Activated CD4-positive, CD25-positive, alpha-beta regulatory T cell treated with anti-CD3 and anti-CD28 coated beads, Interleukin-2, amount 50 U/mL, for 16 hours (primary cell): Measurements from ENCODE around the gene CTNNA3.

Experiments used
- DNase-seq: peaks from one replicate; pipeline ENCODE4 v3.0.0-alpha.2; 2020; ENCODE audit warnings: low read depth, low spot score

Gene CTNNA3

GRCh38 chr10:67665491-67665890 is 30.5 kb downstream of the CTNNA3 start:
- no peak for DNase-seq

GRCh38 chr10:67664942-67665341 is 31.1 kb downstream of the CTNNA3 start:
- DNase-seq = no peak

DNA sequence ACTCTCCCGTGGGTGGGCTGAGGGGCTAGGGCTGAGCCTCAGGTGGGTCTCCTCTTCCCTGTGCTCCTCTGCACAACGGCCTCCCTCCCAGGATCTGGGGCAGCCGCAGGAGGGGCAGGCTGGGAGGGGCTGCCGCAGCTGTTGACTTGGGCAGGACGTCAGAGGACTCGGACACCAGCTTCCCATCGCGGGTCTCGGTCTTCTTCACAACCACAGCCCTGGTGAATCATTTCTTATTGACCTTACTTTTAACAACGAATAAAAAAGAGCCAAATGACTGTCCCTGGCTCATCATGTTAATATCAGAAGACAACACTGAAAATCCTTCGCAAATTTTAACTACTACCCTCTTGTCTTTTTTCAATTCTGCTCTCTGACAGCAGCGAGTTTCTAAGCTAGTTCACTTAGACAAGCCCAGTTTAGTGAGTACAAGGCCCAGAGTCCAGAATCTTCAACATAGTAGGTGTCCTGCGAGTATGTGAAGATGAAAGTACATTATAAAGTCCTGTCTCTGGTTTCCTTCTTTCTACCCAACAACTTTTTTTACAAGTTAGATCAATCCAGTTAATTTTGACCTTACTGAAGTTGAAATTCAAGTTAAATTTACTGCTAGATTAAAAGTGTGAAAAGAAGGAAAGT is 32.4 kb downstream of the CTNNA3 start:
- no peak for DNase-seq

- no peak for DNase-seq
Measured at GRCh38 chr10:67662415-67662814, 33.6 kb downstream of the CTNNA3 start.

DNA sequence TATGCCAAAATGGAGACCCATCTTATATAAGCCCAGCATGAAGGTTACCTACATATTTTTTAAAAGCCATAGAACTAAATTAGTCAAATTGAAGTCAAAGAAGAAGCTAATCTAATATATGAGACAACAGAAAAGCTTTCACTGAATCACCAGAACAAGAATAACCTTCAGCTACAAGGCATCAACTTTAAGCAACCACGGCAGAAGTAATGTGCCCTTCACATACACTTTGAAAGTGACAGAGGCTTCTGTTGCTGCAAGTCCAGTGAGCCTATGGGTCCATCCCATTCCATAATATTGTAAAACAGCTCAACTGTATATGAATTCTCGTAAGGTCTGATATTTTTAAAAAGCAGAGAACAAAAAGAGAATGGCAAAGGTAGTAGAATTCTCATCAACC is 36.5 kb downstream of the CTNNA3 start:
- no peak for DNase-seq

GRCh38 chr10:67657775-67658174 is 38.2 kb downstream of the CTNNA3 start:
- DNase-seq = no peak

GRCh38 chr10:67650558-67650957 is 45.4 kb downstream of the CTNNA3 start:
- DNase-seq = no peak

DNA sequence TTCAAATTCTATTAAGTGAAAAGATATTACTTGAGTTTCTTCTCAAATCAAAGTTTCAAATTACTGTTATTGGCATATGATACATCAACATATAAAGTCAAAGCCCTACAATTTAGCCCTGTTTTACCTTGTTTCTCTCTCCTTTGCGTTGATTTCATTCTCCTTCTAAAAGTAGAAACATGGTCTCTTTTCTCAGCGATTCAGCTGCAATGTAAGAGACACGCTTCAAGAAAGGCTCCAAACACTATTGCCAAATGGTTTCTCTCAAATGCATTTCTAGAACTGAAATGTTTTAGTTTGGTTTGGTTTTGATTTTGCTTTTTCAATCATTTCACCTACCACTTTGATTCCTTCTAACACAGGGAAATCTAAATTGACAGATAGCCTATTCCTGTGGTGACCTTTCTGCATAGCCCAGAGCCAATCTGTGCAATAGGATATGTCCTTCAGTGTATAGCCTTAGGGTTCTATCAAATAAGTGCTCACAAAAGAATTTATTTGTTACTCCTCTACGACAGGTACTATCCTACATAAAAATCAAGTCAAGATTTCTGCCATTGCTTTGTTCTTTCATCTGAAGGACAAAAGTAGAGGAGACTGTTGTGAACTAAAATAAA is 47.3 kb downstream of the CTNNA3 start:
- DNase-seq = no peak

- DNase-seq = no peak
Measured at GRCh38 chr10:67630904-67631303, 65.1 kb downstream of the CTNNA3 start.

DNA sequence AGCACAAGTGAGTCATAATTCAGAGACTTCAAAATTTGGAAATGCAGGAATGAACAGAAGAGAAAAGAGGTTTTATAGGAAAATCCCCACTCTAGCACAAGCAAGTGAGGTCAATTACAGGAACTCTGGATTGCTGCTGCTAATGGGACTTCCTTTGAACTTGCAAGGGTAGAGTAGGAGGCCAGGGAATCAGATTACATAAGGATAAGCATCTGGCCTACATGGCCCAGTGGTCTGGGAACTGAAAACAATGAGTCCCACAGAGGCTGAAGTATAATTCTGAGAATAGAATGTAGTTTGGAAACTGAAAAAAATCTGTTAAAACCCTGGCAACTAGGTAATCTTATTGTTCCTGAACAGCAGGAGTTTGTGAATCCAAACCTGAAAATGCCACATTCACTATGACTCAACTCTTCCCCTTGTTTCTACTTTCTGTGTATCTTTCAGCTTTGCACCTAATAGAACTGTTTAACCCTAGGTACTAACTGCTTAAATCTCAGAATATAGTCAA is 66.5 kb downstream of the CTNNA3 start:
- no peak for DNase-seq

- no peak for DNase-seq
Measured at GRCh38 chr10:67622984-67623383, 73.0 kb downstream of the CTNNA3 start.

DNA sequence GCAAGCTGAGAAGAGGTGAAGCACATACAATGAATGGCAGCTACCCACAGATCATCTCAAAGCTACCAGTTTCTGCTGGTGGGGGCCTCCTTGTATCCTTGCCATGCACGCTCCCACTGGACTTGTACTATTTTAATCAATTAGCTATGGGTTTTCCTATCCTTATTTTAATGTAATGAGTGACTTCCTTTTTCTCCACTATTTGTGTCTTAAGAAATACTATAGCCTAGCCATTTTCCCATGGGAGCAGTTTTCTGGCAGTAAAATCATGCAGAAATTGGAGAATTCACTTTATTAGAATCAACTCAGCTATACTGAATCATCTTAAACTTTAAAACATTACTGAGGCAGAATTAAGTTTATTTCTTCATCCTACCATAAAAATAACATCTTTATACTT is 73.5 kb downstream of the CTNNA3 start:
- DNase-seq = no peak

- DNase-seq = no peak
Measured at GRCh38 chr10:67621834-67622233, 74.2 kb downstream of the CTNNA3 start.

GRCh38 chr10:67618116-67618515 is 77.9 kb downstream of the CTNNA3 start:
- DNase-seq = no peak

- peak; percentile 24 for DNase-seq
Measured at GRCh38 chr10:67612577-67613537, 83.1 kb downstream of the CTNNA3 start.

DNA sequence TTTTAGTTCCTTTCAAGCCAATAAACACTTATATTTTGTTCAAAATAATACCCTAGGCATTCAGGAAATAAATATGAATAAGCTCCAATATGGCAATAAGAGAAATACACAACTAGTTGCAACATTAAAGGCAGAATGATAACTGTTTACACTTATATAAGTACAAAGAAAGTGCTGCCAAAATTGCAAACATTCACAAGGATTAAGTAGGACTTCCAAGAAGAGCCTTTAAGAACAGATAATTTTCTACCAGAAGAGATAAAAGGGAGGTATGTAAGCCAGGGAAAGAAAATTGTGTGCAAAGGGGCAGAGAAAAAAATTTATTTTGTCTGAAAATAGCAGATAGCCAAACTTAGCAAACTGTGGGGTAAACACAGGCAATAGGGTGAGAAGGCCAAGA is 83.8 kb downstream of the CTNNA3 start:
- no peak for DNase-seq

DNA sequence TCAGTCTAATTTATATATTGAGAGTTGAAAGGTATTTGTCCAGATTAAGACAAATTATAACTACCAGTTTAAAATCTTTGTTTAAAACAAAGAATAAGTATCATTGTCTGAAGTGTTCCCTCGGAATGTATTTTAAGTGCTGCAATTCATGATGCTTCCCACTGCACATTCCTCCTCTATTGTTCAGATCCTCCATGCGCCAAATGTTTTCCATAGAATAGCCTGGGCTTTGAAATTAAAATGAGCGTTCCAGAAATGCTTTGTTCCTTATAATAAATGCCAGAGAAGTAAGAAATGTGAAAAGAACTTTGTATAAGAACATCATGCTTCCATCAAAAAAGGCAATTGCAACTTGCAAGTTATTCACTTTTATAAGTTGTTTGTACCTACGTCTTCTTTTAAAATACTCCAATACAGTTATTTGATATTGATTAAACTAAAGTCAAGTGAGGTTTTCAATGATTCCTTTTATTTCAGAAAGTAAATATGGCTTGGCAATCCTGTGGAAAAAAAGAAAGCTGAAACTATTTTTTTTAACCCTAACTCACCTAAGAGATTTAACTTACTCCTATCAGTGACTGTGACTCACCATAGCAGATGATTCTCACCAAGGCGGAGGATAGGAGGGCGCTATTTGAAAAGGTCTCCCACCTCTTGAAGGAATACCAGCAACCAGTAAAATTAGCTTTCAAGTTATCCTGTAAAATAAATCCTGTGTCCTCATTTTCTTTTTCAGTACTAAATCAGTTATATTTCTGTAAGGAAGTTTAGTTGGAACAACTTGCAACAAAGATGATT is 85.8 kb downstream of the CTNNA3 start:
- no peak for DNase-seq

DNA sequence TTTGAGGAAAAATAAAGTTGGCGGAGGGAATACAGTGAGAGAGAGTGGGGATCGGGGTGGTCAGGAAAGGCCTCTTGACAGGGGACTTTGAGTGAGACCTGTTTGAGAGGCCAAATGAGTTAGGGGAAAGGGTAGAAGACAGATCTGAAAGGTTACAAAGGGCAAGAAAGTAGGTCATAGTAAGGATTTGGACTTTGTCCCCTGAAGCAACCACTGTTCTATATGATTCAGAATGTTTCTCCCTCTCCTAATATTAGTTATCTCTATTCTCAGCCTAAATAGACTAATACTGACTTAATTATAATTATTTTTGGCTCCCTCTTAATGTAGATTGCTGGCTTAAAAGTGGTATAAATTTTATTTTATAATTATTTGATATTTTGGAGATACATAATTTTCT is 88.0 kb downstream of the CTNNA3 start:
- no peak for DNase-seq

DNA sequence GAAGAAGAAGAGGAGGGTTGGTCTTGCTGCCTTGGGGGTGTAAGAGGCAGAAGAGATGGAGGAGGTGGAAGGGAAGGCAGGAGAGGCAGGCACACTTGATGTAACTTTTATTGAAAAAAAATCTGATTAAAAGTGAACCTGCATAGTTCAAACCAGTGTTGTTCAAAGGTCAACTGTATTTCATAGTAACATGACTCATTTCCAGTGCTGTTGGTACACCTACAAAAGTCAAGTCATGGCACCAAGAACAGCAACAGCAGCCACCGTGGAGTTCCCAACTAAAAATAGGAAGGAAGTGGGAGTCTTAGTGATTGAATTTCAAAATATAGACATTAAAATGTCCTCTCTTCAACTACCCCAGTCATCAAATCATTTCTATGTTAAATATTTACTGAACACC is 88.5 kb downstream of the CTNNA3 start:
- no peak for DNase-seq

DNA sequence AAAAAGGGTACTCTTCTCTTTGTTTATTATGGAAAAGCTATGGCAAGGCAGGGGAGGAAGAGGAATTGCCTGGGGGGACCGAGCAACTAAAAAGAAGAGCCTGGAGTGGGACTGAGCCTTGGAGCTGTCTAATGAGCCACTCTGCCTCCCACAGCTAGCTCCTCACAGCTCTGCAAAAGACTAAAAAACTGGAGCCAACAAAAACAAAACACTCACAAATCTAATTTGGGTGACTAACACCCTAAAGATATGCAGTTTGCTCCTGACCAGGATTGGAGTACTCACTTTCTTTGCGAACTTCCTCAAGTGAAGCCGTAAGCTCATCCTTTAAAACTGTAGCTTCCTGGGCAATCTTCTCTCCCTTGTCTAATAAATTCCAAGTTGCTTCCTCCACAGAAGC is 89.4 kb downstream of the CTNNA3 start:
- no peak for DNase-seq

DNA sequence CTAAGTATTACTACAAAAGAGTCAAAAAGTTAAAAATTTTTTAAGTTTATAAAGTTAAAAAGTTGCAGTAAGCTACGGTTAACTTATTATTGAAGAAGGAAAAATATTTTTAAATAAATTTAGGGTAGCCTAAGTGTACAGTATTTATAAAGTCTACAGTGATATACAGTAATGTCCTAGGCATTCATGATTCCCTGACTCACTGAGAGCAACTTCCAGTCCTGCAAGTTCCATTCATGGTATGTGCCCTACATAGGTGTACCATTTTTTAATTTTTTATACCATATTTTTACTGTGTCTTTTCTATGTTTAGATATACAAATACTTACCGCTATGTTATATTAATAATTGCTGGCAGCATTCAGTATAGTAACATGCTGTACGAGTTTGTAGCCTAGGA is 92.3 kb downstream of the CTNNA3 start:
- DNase-seq = no peak

DNA sequence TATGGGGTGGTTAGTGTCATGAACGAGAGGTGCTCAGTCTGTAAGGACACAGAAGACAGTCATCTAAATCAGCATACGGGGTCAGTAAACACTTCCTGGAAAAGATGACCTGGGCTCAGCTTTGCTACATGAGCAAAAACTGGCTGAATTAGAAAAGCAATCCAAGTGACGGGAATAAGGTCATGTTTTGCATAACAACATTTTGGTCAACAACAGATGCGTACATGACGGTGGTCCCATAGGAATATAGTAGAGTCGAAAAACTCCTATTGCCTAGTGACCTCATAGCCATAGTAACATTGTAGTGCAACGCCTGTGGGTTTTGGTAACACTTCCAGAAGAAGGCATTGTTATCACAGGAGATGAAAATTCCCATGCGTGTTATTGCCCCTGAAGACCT is 92.9 kb downstream of the CTNNA3 start:
- no peak for DNase-seq
